AG09319 (cell line): ENCODE data around the gene ZBTB16.

Experiments
- DNase-seq: peaks from one replicate; pipeline ENCODE4 v3.0.0-alpha.2; 2010; ENCODE audit warnings: low read depth; ENCODE audit errors: extremely low read depth
- CTCF ChIP-seq: IDR thresholded peaks from 2 replicates; pipeline ENCODE4 v1.5.1; 2011; ENCODE audit warnings: low read depth, mild to moderate bottlenecking, inconsistent platforms, low read length, moderate library complexity

Gene ZBTB16

GRCh38 chr11:114195151-114195550, 135.6 kb downstream of the ZBTB16 start:
- no peak for TF ChIP-seq CTCF
- DNase-seq: no peak

GRCh38 chr11:114195981-114196731, 136.6 kb downstream of the ZBTB16 start:
- DNase-seq: no peak
- TF ChIP-seq CTCF: no peak; the same call in none of the 2 replicates

- no peak for TF ChIP-seq CTCF
Measured at GRCh38 chr11:114196997-114197703, 137.6 kb downstream of the ZBTB16 start.

GRCh38 chr11:114197799-114198500, 138.4 kb downstream of the ZBTB16 start:
- no peak for TF ChIP-seq CTCF
- no peak for DNase-seq

More at GRCh38 chr11:114196997-114197703, 137.6 kb downstream of the ZBTB16 start:
- DNase-seq: no peak

- no peak for DNase-seq
- no peak for TF ChIP-seq CTCF
Measured at GRCh38 chr11:114199051-114199450, 139.5 kb downstream of the ZBTB16 start.

- DNase-seq: no peak
- no peak for TF ChIP-seq CTCF
Measured at GRCh38 chr11:114200351-114201133, 141.0 kb downstream of the ZBTB16 start.
